ENCODE data around the gene TMCO2.
A peak's percentile ranks its signal among the peaks of the same experiment; 100 is the strongest.

The TMCO2 gene

GRCh38 chr1:40291293-40291692 lies 43.6 kb downstream of the TMCO2 start:
- no peak overlapping the region for H3K27ac ChIP-seq
- TF ChIP-seq ZFX (IDR thresholded peaks at IDR 0.05), result no peak
- TF ChIP-seq, protein P1, sequence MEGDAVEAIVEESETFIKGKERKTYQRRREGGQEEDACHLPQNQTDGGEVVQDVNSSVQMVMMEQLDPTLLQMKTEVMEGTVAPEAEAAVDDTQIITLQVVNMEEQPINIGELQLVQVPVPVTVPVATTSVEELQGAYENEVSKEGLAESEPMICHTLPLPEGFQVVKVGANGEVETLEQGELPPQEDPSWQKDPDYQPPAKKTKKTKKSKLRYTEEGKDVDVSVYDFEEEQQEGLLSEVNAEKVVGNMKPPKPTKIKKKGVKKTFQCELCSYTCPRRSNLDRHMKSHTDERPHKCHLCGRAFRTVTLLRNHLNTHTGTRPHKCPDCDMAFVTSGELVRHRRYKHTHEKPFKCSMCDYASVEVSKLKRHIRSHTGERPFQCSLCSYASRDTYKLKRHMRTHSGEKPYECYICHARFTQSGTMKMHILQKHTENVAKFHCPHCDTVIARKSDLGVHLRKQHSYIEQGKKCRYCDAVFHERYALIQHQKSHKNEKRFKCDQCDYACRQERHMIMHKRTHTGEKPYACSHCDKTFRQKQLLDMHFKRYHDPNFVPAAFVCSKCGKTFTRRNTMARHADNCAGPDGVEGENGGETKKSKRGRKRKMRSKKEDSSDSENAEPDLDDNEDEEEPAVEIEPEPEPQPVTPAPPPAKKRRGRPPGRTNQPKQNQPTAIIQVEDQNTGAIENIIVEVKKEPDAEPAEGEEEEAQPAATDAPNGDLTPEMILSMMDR (conservative IDR thresholded peaks at IDR 0.05), result no peak

- H3K27ac ChIP-seq, result no peak overlapping the region
- no peak for TF ChIP-seq ZFX (IDR thresholded peaks at IDR 0.05)
- TF ChIP-seq, protein P1 (conservative IDR thresholded peaks at IDR 0.05), result no peak
Observed at GRCh38 chr1:40299366-40300248, 51.9 kb downstream of the TMCO2 start.

DNA sequence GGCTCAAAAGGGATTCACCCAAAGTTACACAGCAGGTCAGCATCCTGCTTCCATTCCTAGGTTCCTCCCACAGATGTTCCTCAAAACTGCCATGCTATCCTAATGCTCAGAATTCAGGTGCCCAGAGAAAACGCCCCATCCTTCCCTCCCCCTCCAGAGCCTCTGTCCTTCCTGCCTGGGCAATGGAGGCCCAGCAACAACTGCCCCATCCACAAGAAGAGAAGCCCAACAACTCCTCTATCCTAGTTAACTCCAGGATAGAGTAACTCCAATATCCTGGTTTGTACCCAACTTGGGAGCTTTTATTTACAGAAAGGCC lies 52.5 kb downstream of the TMCO2 start:
- TF ChIP-seq, protein P1 (conservative IDR thresholded peaks at IDR 0.05), result no peak
- TF ChIP-seq ZFX (IDR thresholded peaks at IDR 0.05), result no peak
- no peak overlapping the region for H3K27ac ChIP-seq

GRCh38 chr1:40300651-40301050 lies 52.9 kb downstream of the TMCO2 start:
- TF ChIP-seq ZFX (IDR thresholded peaks at IDR 0.05), result no peak
- TF ChIP-seq, protein P1 (conservative IDR thresholded peaks at IDR 0.05), result no peak
- H3K27ac ChIP-seq, result no peak overlapping the region

DNA sequence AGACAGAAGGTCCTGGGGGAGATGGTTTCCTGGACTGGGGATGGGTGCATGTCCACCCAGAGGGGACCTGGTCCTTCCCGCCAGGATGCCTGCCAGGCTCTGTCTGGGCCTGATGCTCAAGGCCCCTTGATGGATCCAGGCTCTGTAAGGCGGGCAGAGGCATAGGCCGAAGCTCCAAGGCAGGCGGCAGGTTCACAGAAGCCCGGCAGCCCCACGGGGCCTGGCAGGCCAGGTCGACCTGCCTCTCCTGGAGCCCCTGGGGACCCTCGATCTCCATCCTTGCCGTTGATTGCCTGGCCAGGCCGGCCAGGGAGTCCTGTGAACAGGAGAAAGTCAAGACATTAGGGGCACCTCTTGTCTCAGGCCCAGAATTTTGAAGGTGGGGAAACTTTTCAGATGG lies 53.3 kb downstream of the TMCO2 start:
- peak overlapping the region; percentile 6; the same call in 1 of the 2 replicates for H3K27ac ChIP-seq
- TF ChIP-seq ZFX (IDR thresholded peaks at IDR 0.05), result no peak
- TF ChIP-seq, protein P1 (conservative IDR thresholded peaks at IDR 0.05), result no peak
